GM21825 (cell line): ENCODE measurements around the gene IQSEC3.
"Not testable (repeated sequence)": the region's sequence is repeated elsewhere in the genome, so short reads cannot be mapped to it uniquely, and the experiment has no call there.

Experiments used
- ATAC-seq: cut with Tn5 transposase; IDR thresholded peaks from one replicate; pipeline ENCODE4 v1.9.1; 2021; ENCODE audit warnings: mild to moderate bottlenecking, moderate library complexity; ENCODE audit not compliant: unreplicated experiment

IQSEC3 gene

GRCh38 chr12:133616-134232 lies 67.2 kb downstream of the IQSEC3 start:
- ATAC-seq = not testable (repeated sequence)

GRCh38 chr12:135138-135537 lies 68.6 kb downstream of the IQSEC3 start:
- no peak for ATAC-seq

- ATAC-seq = no peak
These were observed 71.8 kb downstream of the IQSEC3 start for GRCh38 chr12:138171-138897.

GRCh38 chr12:138898-139534 lies 72.4 kb downstream of the IQSEC3 start:
- ATAC-seq = no peak

GRCh38 chr12:139585-139984 lies 73.0 kb downstream of the IQSEC3 start:
- ATAC-seq = no peak

DNA sequence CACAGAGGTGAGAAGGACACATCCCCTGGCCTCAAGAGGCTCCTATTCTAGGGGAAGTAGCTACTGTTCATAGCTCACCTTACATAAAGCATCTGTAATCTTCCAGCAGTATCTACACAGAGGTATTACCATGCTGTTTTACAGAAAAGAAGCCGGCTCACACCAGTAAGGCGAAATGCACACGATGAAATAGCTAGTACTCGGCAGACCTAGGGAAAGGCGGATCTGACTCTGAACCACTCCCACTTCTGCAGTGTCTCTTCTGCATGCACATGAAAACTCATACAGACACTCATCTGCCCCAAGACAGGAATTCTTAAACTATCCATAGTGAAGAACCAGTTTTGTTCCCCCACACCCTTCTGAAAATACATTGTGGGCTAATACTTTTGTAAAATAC lies 73.6 kb downstream of the IQSEC3 start:
- no peak for ATAC-seq

- no peak for ATAC-seq
These were observed 77.5 kb downstream of the IQSEC3 start for GRCh38 chr12:143964-144649.

DNA sequence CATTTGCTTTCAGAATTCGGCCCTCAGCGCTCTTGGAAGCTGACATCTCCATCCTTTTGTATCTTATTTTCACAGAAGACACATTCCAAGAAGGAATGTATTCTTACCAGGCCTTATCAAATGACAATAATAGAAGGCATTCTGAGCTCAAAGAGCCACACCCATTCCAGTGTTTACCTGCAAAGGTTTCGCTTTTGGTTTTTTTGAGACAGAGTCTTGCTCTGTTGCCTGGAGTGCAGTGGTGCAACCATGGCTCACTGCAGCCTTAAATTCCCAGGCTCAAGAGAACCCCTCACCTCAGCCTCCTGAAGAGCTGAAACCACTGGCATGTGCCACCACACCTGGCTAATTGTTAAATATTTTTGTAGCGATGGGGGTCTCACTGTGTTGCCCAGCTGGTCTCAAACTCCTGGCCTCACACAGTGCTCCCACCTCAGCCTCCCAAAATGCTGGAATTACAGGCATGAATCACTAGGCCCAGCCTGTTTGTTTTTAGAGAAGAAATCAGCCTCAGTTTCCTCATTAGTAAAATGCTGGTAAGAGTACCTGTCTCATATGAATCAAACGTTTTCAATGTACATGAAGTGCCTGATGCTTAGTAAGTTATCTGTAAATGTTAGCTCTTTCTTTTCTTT lies 78.2 kb downstream of the IQSEC3 start:
- ATAC-seq = no peak

GRCh38 chr12:145369-145960 lies 78.9 kb downstream of the IQSEC3 start:
- no peak for ATAC-seq

DNA sequence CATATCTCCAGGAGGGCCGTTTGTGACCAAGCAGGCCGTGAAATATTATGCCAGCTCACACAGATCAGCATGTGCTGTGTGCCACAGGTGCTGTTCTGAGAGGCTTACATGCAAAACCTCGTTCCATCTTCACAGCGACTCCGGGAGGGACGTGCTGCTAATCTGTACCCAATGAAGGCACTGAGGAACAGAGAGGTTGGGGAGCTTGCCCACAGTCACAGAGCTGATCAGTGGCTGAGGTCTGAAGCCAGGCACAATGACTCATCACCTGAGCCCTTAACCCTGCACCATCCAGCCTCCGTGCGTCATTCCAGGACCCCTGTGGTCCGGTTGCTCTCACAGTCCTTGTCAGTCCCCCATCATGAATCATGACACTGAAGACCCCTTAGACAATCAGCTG lies 80.7 kb downstream of the IQSEC3 start:
- no peak for ATAC-seq

DNA sequence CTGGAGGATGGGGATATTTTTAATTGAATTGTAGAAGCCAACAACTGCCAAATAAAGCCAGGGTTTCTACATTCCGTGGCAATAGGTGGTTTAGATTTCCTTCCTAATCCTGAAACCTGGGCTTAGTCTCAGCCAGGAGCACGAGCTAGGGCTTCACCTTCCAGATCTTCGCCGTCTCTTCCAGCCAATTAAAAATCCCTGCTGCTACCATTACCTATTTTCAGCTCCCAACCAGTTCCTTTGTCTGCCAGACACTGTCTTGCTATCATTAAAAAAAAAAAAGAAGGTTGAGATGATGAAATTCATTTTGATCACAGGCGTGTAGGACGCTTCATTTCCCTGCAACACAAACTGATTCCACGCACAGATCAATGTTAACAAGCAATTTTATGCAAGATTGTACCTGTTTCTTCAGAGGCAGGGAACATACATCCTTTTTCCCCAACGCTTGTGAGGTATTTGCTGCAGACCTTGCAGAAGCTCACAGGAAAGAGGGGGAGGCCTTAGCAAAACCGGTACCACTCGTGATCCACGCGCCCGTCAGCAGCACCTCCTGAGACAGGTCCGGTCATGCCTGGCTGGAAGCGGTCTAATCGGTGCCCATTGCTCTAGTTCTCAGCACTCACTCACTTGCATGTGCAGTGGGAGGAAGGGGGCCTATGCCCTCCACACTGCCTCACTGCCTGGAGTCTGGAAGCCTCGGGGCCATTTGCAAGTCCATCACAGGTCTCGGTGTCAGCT lies 82.3 kb downstream of the IQSEC3 start:
- no peak for ATAC-seq

DNA sequence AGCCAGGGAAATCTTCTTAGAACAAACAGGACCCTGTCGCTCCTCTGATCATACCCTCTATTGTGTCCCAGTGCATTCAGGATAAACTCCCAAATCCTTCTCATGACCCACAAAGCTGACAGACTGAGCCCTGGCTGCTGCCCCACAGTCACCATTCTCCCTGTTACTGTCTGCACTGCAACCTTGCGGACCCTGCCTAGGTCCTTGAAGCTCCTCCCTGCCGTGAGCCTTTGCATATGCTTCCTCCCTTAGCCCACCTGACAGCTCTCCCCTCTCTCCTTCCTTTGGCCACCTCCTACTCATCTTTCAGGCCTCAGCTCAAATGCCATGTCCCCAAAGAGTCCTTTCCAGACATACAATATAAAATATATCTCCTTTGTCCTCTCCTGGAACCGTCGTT lies 85.0 kb downstream of the IQSEC3 start:
- ATAC-seq = no peak

DNA sequence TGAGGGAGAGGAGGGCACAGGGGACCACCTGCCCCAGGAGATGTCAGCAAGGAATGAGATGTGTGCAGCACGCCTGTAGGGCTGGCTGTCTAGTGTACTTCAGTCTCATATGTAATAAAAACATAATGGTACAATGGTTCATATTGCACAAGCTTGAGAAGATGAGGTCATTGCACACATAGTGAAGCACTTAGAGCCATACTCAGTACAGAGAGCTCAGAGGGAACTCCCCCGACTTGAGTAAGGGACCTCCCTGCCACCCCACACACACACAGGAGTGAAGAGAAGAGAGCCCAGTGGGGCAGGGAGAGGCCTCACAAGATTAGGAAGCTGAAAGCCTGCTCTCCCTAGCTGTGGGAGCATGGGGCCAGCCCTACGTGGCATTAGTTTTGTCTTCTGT lies 85.9 kb downstream of the IQSEC3 start:
- no peak for ATAC-seq

DNA sequence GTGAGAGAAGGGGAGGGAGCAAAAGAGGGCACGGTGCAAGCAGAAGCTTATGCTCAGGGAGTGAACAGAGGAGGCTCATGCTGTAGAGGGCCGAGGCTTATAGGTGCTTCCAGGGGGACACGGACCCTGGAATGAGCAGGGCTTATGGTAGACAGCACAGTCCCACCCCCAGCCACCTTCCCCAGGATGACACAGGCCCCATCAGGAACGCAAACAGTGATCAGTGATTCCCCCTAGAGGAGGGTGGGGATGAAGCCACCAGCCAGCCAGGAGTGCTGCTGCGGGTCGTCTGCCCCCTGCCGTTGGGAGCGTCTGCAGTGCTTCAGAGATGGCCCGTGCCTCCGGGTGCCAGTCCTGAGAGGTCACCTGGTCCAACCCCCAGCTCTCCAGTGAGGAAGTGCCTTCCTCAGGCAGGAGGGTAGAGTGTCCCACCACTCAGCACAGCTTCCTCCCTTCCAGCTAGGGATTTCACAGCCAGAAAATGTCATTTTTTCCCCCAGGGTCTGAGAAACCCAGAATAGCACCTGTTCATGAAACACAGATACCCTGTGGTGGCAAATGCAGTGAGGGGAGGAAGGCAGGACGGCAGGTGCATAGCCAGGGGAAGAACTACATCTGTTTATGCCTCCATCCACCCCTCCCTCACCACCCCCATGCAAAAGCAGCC lies 86.6 kb downstream of the IQSEC3 start:
- peak; percentile 64 for ATAC-seq

DNA sequence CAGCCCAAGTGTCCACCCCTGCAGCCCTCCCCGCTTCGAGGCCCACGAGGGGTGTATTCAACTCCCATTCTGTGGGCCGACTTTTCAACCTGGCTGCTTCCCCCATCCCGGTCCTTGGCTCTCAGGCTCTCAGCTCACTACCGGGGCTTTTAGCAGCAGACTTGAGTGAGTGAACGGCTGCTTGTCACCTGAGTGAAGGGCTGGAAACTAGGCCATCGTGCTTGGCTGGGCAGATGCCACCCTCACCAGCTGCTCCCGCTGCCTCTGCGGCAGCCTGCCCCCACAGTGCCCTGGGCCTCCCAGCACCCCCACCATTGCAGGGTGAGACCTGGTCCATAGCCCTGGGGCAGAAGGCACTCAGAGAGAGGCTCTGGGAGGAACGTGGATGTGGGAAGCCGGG lies 87.5 kb downstream of the IQSEC3 start:
- ATAC-seq = no peak

DNA sequence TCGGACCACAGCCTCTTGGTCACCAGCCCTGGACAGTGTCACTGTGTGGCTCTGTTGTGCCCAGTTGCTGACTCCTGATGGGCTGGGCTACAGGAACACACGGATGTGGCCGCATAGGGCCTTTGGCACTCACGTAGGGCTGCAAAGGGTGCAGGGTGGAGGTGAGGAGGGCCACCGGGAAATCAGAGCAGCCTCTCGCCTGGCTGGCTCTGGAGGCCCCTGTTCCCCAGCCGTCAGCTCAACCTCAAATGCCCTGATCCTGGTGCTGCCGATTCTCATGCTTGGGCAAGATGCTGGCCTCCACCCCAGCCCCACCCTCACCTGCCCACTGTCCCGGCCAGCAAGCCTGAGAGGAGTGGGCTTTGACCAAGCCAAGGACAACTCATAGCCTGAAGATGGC lies 88.4 kb downstream of the IQSEC3 start:
- no peak for ATAC-seq

- ATAC-seq = no peak
These were observed 89.1 kb downstream of the IQSEC3 start for GRCh38 chr12:155646-156045.

GRCh38 chr12:156945-157344 lies 90.4 kb downstream of the IQSEC3 start:
- no peak for ATAC-seq

DNA sequence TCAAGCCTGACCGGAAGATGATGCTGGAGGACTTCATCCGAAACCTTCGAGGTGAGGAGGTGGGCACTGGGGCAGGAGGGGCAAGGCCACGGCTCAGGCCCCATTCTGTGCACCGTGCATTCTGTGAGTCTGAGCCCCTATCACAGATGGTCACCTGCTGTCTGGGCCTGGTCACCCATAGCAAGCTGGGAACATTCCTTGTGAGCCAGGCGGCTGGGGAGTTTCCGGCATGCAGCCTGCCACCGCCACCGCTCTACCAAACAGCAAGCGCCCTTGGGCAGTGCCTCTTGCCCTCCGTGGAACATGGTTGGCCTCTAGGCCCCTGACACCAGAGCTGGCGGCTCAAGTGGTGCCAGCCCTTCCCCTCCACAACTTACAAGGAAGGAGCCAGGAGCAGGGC lies 91.1 kb downstream of the IQSEC3 start:
- no peak for ATAC-seq
